Endothelial cell of umbilical vein (primary cell): ENCODE data around the gene CCSER2. TPM values are rescaled to one million over a fixed set of nuclear protein-coding genes. Genes with fewer than 3 reads are reported as not detected.

Experiments
- BruUV-seq: library from RNA; stranded (reverse); fragments of 400-500 nt; replicated peaks from 2 replicates; lab custom pipeline; 2021; lab: Mats Ljungman, UMichigan
- CTCF ChIA-PET: fragments of 300-600, 350-600 bp; sonication (Branson Sonifier 250); formaldehyde crosslinking; loops from one replicate; lab custom pipeline; 2021; ENCODE audit warnings: antibody characterized with exemption, inconsistent platforms; lab: Charles Lee
- POLR2A ChIA-PET: fragments of 300-600, 350-600 bp; sonication (Branson Sonifier 250); formaldehyde crosslinking; loops from one replicate; lab custom pipeline; 2021; ENCODE audit warnings: antibody characterized with exemption, inconsistent platforms; lab: Charles Lee
- DNase-seq: peaks from one replicate; pipeline ENCODE4 v3.0.0-alpha.2; 2011; ENCODE audit warnings: low read depth, low spot score
- FAIRE-seq: peaks from 2 replicates; lab custom pipeline; 2011; peaks lifted over from hg19 to GRCh38; lab: Jason Lieb, UNC
- H2AFZ ChIP-seq: 2 replicates; pipeline ENCODE4 v1.6.0; 2012; ENCODE audit warnings: low read depth, low read length, control low read depth, inconsistent platforms
- H3K27ac ChIP-seq: 2 replicates; pipeline ENCODE4 v1.5.1; 2011; ENCODE audit warnings: low read depth, mild to moderate bottlenecking, control low read depth, low read length, moderate library complexity; ENCODE audit not compliant: insufficient read depth
- H3K27me3 ChIP-seq, 2 experiments: 2 replicates each; pipeline versions ENCODE4 v1.6.0 to v1.6.1; 2011; ENCODE audit warnings: low read length in 2 of 2, mixed read lengths in 1 of 2; ENCODE audit not compliant: control insufficient read depth in 2 of 2, insufficient read depth in 2 of 2
- H3K36me3 ChIP-seq, 2 experiments: 2 replicates in 1 of 2; 3 replicates in 1 of 2; pipeline ENCODE4 v1.5.1; 2011; ENCODE audit warnings: low read length in 2 of 2, mild to moderate bottlenecking in 1 of 2, moderate library complexity in 1 of 2; ENCODE audit not compliant: control insufficient read depth in 2 of 2, insufficient read depth in 2 of 2; ENCODE audit errors: extremely low read depth in 1 of 2
- H3K4me1 ChIP-seq: 3 replicates; pipeline ENCODE4 v1.5.1; 2011; ENCODE audit warnings: mild to moderate bottlenecking, low read length; ENCODE audit not compliant: control insufficient read depth, insufficient read depth; ENCODE audit errors: extremely low read depth
- H3K4me2 ChIP-seq: 2 replicates; pipeline ENCODE4 v1.6.1; 2011; ENCODE audit warnings: low read length, control low read depth, mixed read lengths; ENCODE audit not compliant: insufficient read depth
- H3K4me3 ChIP-seq, 3 experiments: fragments of 200-600 bp in 1 of 3; sonication (generic), shearing (Covaris generic) in 1 of 3; replicated peaks in 1 of 3; 2 replicates each; pipeline ENCODE4 v1.5.1; 2011 to 2016; ENCODE audit warnings: control low read depth in 3 of 3, low read length in 3 of 3, mild to moderate bottlenecking in 2 of 3, inconsistent platforms in 1 of 3, low read depth in 1 of 3, moderate library complexity in 1 of 3; ENCODE audit not compliant: insufficient read depth in 1 of 3
- H3K79me2 ChIP-seq: 2 replicates; pipeline ENCODE4 v1.6.0; 2012; ENCODE audit warnings: low read length, inconsistent platforms; ENCODE audit not compliant: control insufficient read depth, insufficient read depth
- H3K9ac ChIP-seq: replicated peaks from 2 replicates; pipeline ENCODE3; 2011; ENCODE audit warnings: low read length, control low read depth; ENCODE audit not compliant: insufficient read depth; ENCODE audit errors: extremely low read depth
- H3K9me1 ChIP-seq: replicated peaks from 3 replicates; pipeline ENCODE4 v1.6.0; 2011; ENCODE audit warnings: mild to moderate bottlenecking, low read length; ENCODE audit not compliant: control insufficient read depth, insufficient read depth; ENCODE audit errors: extremely low read depth
- H3K9me3 ChIP-seq: replicated peaks from 2 replicates; pipeline ENCODE4 v1.5.1; 2012; ENCODE audit warnings: low read length, inconsistent platforms; ENCODE audit not compliant: control insufficient read depth, insufficient read depth
- H4K20me1 ChIP-seq: replicated peaks from 2 replicates; pipeline ENCODE3; 2011; ENCODE audit warnings: mild to moderate bottlenecking, low read length; ENCODE audit not compliant: control insufficient read depth, insufficient read depth; ENCODE audit errors: extremely low read depth
- EZH2 ChIP-seq: IDR thresholded peaks from 2 replicates; pipeline ENCODE4 v1.6.1; 2012; ENCODE audit warnings: borderline replicate concordance, low read depth, mild to moderate bottlenecking, moderate library complexity, low read length, inconsistent platforms; ENCODE audit not compliant: severe bottlenecking
- FOS ChIP-seq: IDR thresholded peaks from 2 replicates; pipeline ENCODE4 v1.6.1; 2011; ENCODE audit warnings: mild to moderate bottlenecking, low read length, moderate library complexity, borderline replicate concordance; ENCODE audit not compliant: insufficient read depth
- GATA2 ChIP-seq: IDR thresholded peaks from 2 replicates; pipeline ENCODE4 v1.7.0; 2011; ENCODE audit warnings: low read depth, mild to moderate bottlenecking, moderate library complexity, mixed read lengths, low read length; ENCODE audit not compliant: insufficient read length, insufficient read depth
- JUN ChIP-seq: IDR thresholded peaks from 2 replicates; pipeline ENCODE4 v1.6.1; 2011; ENCODE audit warnings: borderline replicate concordance, low read depth; ENCODE audit not compliant: insufficient read length, insufficient read depth
- MYC ChIP-seq: IDR thresholded peaks from one replicate; pipeline ENCODE4 v1.6.1; 2011; ENCODE audit warnings: mild to moderate bottlenecking, low read depth, low read length
- POLR2A ChIP-seq: IDR thresholded peaks from 2 replicates; pipeline ENCODE4 v1.6.1; 2012; ENCODE audit warnings: low read depth, mild to moderate bottlenecking, control low read depth, low read length
- POLR2AphosphoS5 ChIP-seq: IDR thresholded peaks from 2 replicates; pipeline ENCODE4 v1.6.1; 2012; ENCODE audit warnings: low read depth, mild to moderate bottlenecking, control low read depth, low read length, moderate library complexity; ENCODE audit not compliant: insufficient read depth
- dilution Hi-C: fragments of 300-500 bp; cut with MboI; formaldehyde crosslinking; loops from one replicate; pipeline ENCODE4 v1.15.0; 2019; ENCODE audit warnings: low sequenced_read_pairs; ENCODE audit not compliant: extremely low pct_ligation_motif_present
- intact Hi-C: fragments of 100-400 bp; cut with micrococcal nuclease; formaldehyde crosslinking; loops from one replicate; pipeline ENCODE4 v1.10.0; 2022
- polyA plus RNA-seq, 4 experiments: library from polyadenylated mRNA; depleted of rRNA in 3 of 4; stranded (reverse) in 3 of 4; unstranded in 1 of 4; fragments of >200 nt; gene quantifications; 2 replicates each; pipeline versions ENCODE4 v1.2.1 to v1.2.3, GENCODE V29; 2011 to 2012; ENCODE audit warnings: missing spikeins in 1 of 4
- total RNA-seq: library from RNA; stranded (reverse); gene quantifications from 2 replicates; pipeline ENCODE4 v1.2.3, GENCODE V29; 2021
- TF ChIP-seq, protein P1 (sequence below), 2 donors: IDR thresholded peaks; 1 replicate in 1 of 2; 2 replicates in 1 of 2; pipeline ENCODE4 v1.5.1; 2011; ENCODE audit warnings: low read length in 2 of 2, mild to moderate bottlenecking in 2 of 2, moderate library complexity in 2 of 2, control low read depth in 1 of 2, inconsistent platforms in 1 of 2, low read depth in 1 of 2; ENCODE audit not compliant: insufficient read depth in 1 of 2; ENCODE audit errors: extremely low read depth in 1 of 2
- TF ChIP-seq, protein P2 (sequence below): IDR thresholded peaks from 2 replicates; pipeline ENCODE4 v1.6.1; 2011; ENCODE audit not compliant: insufficient read depth, insufficient read length

Gene CCSER2
- total and polyA plus RNA-seq, 2 donors (not counting 3 experiments of a cell fraction or from before 2014, with no cell fraction given) = 14.5 to 49.3 TPM

DNA sequence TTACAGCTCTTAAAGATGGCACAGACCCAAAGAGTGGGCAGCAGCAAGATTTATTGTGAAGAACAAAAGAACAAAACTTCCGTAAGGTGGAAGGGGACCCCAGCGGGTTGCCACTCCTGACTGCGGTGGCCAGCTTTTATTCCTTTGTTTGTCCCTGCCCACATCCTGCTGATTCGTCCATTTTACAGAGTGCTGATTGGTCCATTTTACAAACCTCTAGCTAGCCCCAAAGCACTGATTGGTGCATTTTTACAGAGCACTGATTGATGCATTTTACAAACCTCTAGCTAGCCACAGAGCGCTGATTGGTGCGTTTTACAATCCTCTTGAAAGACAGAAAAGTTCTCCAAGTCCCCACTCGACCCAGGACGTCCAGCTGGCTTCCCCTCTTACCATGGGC is 16.8 kb upstream of the CCSER2 start:
- POLR2A ChIA-PET = no interaction called here
- FAIRE-seq = no peak
- peaks cover 44% of the 10 kb centered on the region for H3K4me1 ChIP-seq

GRCh38 chr10:84312816-84313215 is 15.6 kb upstream of the CCSER2 start:
- Histone ChIP-seq H3K4me1 (peaks cover 47% of the 10 kb centered on the region), H3K9ac (peak overlapping the region; percentile 13), H4K20me1 (no peaks in the 10 kb centered on the region), H3K4me3 (no peak overlapping the region), H3K36me3 (no peaks in the 10 kb centered on the region), H3K27ac (peak overlapping the region; percentile 97), H3K4me2 (no peak overlapping the region), H3K9me1 (no peaks in the 10 kb centered on the region), H3K79me2 (no peaks in the 10 kb centered on the region), H3K27me3 (no peaks in the 10 kb centered on the region), H2AFZ (no peak overlapping the region), H3K9me3 (no peaks in the 10 kb centered on the region)
- DNase-seq = no peak
- no TSS peak for BruUV-seq
- ChIA-PET CTCF (interaction anchor here (0.9 to 1.8 kb wide), 5 partner anchors 13 to 48 kb away, joined by 3 to 7 read pairs (median 5); no protein-coding TSS in a partner anchor), POLR2A (no interaction called here)
- FAIRE-seq = no peak
- TF ChIP-seq JUN (no peak), MYC (no peak), POLR2A (no peak), EZH2 (no peak), FOS (no peak), POLR2AphosphoS5 (no peak), GATA2 (no peak)
- TF ChIP-seq, protein P1, sequence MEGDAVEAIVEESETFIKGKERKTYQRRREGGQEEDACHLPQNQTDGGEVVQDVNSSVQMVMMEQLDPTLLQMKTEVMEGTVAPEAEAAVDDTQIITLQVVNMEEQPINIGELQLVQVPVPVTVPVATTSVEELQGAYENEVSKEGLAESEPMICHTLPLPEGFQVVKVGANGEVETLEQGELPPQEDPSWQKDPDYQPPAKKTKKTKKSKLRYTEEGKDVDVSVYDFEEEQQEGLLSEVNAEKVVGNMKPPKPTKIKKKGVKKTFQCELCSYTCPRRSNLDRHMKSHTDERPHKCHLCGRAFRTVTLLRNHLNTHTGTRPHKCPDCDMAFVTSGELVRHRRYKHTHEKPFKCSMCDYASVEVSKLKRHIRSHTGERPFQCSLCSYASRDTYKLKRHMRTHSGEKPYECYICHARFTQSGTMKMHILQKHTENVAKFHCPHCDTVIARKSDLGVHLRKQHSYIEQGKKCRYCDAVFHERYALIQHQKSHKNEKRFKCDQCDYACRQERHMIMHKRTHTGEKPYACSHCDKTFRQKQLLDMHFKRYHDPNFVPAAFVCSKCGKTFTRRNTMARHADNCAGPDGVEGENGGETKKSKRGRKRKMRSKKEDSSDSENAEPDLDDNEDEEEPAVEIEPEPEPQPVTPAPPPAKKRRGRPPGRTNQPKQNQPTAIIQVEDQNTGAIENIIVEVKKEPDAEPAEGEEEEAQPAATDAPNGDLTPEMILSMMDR (IDR thresholded peaks at IDR 0.05; ENCODE audit: extremely low read depth in 1 of 2, insufficient read depth in 1 of 2, low read depth in 1 of 2, low read length in 2 of 2) = no peak
- TF ChIP-seq, protein P2, sequence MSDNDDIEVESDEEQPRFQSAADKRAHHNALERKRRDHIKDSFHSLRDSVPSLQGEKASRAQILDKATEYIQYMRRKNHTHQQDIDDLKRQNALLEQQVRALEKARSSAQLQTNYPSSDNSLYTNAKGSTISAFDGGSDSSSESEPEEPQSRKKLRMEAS = no peak
- dilution Hi-C loops (no loop called here), intact Hi-C loops (loop anchor here (1.0 kb wide), 1 partner anchor 17 kb away; no protein-coding TSS in a partner anchor)

More for the DNA sequence above, 16.8 kb upstream of the CCSER2 start:
- CTCF ChIA-PET = interaction anchor here (0.7 kb wide), 1 partner anchor 17 kb away, joined by 4 read pairs; the partner anchor contains the start of gene CCSER2
- H3K79me2 ChIP-seq = no peaks in the 10 kb centered on the region
- no peaks in the 10 kb centered on the region for H3K36me3 ChIP-seq
- no peaks in the 10 kb centered on the region for H3K27me3 ChIP-seq
- H4K20me1 ChIP-seq = no peaks in the 10 kb centered on the region
- no peak overlapping the region for H3K9ac ChIP-seq
- no peaks in the 10 kb centered on the region for H3K9me1 ChIP-seq
- H3K4me3 ChIP-seq = no peak overlapping the region
- no TSS peak for BruUV-seq
- DNase-seq = no peak
- no peak overlapping the region for H2AFZ ChIP-seq
- no peak overlapping the region for H3K4me2 ChIP-seq
- no peaks in the 10 kb centered on the region for H3K9me3 ChIP-seq
- intact Hi-C loops (no loop called here), dilution Hi-C loops (no loop called here)
- TF ChIP-seq POLR2A (no peak), FOS (no peak), EZH2 (no peak), GATA2 (no peak), JUN (no peak), POLR2AphosphoS5 (no peak)
- TF ChIP-seq, protein P2 = no peak
- H3K27ac ChIP-seq = no peak overlapping the region
